ENCODE results near the gene ABCG8. TPM values are rescaled to one million over a fixed set of nuclear protein-coding genes. Genes with fewer than 3 reads are reported as not detected.

The ABCG8 gene
- total and polyA plus RNA-seq, 10 of the 15 experiments (the other 5 are each of a cell fraction or from before 2014, with no cell fraction given) = not detected

GRCh38 chr2:43852196-43852730, 13.5 kb downstream of the ABCG8 start:
- CTCF ChIA-PET = no interaction called here
- Histone ChIP-seq H3K9ac (ENCODE audit: control insufficient read depth, insufficient read depth, low read length) (no peak overlapping the region), H3K27ac (ENCODE audit: control insufficient read depth, insufficient read depth) (no peak overlapping the region), H4K20me1 (ENCODE audit: control insufficient read depth, insufficient read depth) (no peaks in the 10 kb centered on the region), H3K27me3 (replicated peaks in 1 of 2; ENCODE audit: control insufficient read depth in 2 of 2, insufficient read depth in 2 of 2, low read length in 1 of 2) (no peaks in the 10 kb centered on the region), H3K36me3 (ENCODE audit: control insufficient read depth in 2 of 2, insufficient read depth in 2 of 2, low read length in 1 of 2) (no peaks in the 10 kb centered on the region), H3K9me3 (replicated peaks; ENCODE audit: control insufficient read depth, insufficient read depth, low read length) (no peaks in the 10 kb centered on the region), H3K79me2 (ENCODE audit: control insufficient read depth, insufficient read depth, low read length) (no peaks in the 10 kb centered on the region), H3K4me1 (ENCODE audit: control insufficient read depth, insufficient read depth, low read length) (no peaks in the 10 kb centered on the region), H3K4me3 (no peak overlapping the region), H2AFZ (ENCODE audit: control insufficient read depth, low read depth, low read length) (no peak overlapping the region), H3K4me2 (ENCODE audit: control insufficient read depth, insufficient read depth) (no peak overlapping the region)
- no peak for ATAC-seq
- POLR2A ChIA-PET = interaction anchor here (0.6 kb wide), 1 partner anchor 17 kb away, joined by 3 read pairs; no protein-coding TSS in a partner anchor
- no peak for TF ChIP-seq SP1 (IDR thresholded peaks at IDR 0.05; ENCODE audit: low read depth, low read length)
- TF ChIP-seq, protein P1, sequence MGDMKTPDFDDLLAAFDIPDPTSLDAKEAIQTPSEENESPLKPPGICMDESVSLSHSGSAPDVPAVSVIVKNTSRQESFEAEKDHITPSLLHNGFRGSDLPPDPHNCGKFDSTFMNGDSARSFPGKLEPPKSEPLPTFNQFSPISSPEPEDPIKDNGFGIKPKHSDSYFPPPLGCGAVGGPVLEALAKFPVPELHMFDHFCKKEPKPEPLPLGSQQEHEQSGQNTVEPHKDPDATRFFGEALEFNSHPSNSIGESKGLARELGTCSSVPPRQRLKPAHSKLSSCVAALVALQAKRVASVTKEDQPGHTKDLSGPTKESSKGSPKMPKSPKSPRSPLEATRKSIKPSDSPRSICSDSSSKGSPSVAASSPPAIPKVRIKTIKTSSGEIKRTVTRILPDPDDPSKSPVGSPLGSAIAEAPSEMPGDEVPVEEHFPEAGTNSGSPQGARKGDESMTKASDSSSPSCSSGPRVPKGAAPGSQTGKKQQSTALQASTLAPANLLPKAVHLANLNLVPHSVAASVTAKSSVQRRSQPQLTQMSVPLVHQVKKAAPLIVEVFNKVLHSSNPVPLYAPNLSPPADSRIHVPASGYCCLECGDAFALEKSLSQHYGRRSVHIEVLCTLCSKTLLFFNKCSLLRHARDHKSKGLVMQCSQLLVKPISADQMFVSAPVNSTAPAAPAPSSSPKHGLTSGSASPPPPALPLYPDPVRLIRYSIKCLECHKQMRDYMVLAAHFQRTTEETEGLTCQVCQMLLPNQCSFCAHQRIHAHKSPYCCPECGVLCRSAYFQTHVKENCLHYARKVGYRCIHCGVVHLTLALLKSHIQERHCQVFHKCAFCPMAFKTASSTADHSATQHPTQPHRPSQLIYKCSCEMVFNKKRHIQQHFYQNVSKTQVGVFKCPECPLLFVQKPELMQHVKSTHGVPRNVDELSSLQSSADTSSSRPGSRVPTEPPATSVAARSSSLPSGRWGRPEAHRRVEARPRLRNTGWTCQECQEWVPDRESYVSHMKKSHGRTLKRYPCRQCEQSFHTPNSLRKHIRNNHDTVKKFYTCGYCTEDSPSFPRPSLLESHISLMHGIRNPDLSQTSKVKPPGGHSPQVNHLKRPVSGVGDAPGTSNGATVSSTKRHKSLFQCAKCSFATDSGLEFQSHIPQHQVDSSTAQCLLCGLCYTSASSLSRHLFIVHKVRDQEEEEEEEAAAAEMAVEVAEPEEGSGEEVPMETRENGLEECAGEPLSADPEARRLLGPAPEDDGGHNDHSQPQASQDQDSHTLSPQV (IDR thresholded peaks at IDR 0.05) = no peak
- TF ChIP-seq IRF4 (IDR thresholded peaks at IDR 0.05; ENCODE audit: low read depth, low read length) = no peak
- TF ChIP-seq YY1 (IDR thresholded peaks at IDR 0.05; ENCODE audit: low read depth, low read length) = no peak
- no peak for TF ChIP-seq CBX5 (IDR thresholded peaks at IDR 0.05; ENCODE audit: low read depth)
- BruUV-seq (replicated peaks) = no TSS peak
- no peak for FAIRE-seq
- in situ Hi-C loops (cut with MboI) (no loop called here), intact Hi-C loops (cut with micrococcal nuclease; ENCODE audit: unreplicated experiment) (no loop called here)
- 67% methylated on average over 21 of the region's 21 CpGs for WGBS (ENCODE audit: insufficient coverage, insufficient replicate concordance, low lambda C conversion rate, missing lambda C conversion rate)
- SMC1A ChIA-PET (ENCODE audit: uncharacterized antibody, unreplicated experiment) = no interaction called here
- DNase-seq (ENCODE audit: low read depth, low spot score) = no peak
- RAD21 ChIA-PET (ENCODE audit: unreplicated experiment) = no interaction called here
